A204.1 (cell line): ENCODE results near the gene CDH15.

Source experiments
- FAIRE-seq: peaks from 2 replicates; lab custom pipeline; 2012; peaks lifted over from hg19 to GRCh38; lab: Jason Lieb, UNC

CDH15 gene

DNA sequence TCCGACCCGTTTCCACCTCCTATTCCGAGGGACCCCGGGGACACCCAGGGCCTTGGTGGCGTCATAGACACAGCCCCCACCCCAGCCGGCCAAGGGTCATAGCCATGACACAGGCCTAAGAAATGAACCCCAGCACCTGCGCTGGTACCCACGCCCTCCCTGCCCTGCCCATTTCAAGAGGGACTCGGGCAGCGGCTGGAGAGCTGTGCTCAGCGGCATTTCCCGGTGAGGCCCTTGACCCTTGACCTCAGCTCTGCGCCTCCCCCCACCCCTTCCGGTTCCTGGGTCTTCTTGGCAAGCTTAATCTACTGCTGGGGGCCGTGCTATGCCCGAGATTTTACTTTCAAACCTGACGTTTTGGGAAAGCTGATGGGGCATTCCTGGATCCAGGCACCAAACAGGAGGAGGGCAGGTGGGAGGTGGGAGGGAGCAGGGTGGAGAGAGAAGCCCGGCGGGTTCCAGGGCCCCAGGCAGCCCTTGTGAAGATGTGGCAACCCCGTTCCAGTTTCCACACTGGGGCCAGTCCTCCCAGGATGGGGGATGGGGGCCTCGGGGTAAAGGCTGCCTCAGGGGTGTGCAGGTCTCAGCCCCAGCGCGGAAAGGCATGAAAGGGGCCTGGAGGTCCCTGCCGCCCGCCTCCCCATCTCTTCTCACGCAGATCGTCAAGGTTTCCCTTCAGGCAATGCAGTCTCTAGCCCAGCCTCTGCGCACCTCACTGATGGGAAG is 28.7 kb downstream of the CDH15 start, which contains the start of gene SLC22A31:
Gene SLC22A31 (minus strand): TSS at position 414 of the 726 bp plus-strand sequence. CDS start 36 bp downstream, at position 378.
- FAIRE-seq, result no peak

- FAIRE-seq, result no peak
These were observed 29.4 kb downstream of the CDH15 start for GRCh38 chr16:89200850-89201411.

- no peak for FAIRE-seq
These were observed 30.2 kb downstream of the CDH15 start for GRCh38 chr16:89201439-89202377.

- no peak for FAIRE-seq
These were observed 31.1 kb downstream of the CDH15 start for GRCh38 chr16:89202422-89203215.

- FAIRE-seq, result no peak
These were observed 36.4 kb downstream of the CDH15 start for GRCh38 chr16:89207993-89208392.

GRCh38 chr16:89209522-89210044 is 38.0 kb downstream of the CDH15 start:
- FAIRE-seq, result no peak

GRCh38 chr16:89210165-89210903 is 38.8 kb downstream of the CDH15 start:
- no peak for FAIRE-seq

DNA sequence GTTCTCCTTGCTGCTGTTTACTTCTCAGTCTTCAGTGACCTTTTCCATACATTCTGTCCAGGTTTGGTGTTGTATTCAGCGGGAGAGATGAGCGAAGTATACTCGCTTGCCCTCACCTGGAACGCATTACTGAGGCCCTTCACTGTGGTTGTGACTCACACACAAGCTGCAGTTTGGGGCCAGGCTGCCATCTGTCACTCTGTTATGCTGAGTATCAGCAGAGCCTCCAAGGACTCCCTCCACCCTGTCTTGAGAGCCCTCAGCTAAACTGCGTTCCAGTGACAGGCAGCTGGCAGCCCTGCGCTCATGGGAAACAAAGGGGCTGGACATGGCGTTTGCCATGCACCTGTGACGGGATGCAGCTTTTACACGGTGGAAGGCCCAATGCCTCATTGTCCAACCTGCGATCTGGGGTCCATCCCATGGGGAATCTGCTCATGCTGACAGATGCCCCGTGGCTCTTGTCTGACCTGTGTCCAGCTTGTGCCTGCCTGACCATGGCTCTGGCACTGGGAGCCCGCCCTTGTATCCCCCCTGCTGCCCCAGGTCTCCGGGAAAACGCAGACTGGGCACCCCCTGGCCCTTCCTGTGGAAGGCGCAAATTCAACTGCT is 39.5 kb downstream of the CDH15 start:
- no peak for FAIRE-seq

DNA sequence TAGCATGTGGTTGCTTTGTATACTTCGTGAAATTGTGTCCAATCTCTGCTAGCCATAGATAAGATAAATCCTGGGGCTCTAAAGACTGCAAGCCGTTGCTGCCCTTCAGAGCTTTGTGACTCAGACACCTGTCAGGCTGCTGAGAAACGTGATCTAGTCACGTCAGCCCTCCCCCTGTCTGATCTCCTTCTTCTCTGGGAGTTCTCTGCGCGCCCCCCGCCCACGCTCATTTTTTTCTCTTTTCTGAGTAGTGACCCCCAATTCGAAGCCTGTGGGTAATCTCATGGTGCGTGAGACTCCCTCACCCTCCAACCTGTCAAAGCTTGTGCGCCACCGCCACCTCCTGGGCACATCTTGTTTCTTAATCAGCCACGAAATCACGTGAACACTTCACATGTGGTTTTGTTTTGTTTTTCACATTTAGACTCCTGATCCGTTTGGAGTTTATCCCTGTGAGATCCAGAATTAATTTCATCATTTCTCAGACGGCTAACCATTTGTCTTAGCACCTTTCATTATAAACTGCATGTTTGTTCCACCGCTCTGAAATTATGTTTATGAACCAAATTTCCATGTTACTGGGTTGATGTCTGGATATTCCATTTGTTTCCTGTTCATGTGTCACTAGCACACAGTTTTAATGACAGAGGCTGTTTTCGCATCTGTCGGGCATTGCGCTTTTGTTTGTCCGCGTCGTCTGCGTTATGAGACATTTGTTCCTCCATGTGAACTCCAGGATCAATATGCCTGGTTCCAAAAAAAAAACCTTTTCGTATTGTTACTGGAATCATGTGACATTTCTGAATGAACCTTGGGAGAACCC is 45.0 kb downstream of the CDH15 start:
- no peak for FAIRE-seq

- no peak for FAIRE-seq
These were observed 45.5 kb downstream of the CDH15 start for GRCh38 chr16:89217138-89217387.

GRCh38 chr16:89217388-89218191 is 46.0 kb downstream of the CDH15 start, which contains the start of gene ZNF778:
Gene ZNF778, plus strand, starts transcription at chr16:89217703. Its CDS starts 3,425 bp downstream, at chr16:89221128.
- no peak for FAIRE-seq

GRCh38 chr16:89219365-89219764 is 47.8 kb downstream of the CDH15 start:
- FAIRE-seq, result no peak

DNA sequence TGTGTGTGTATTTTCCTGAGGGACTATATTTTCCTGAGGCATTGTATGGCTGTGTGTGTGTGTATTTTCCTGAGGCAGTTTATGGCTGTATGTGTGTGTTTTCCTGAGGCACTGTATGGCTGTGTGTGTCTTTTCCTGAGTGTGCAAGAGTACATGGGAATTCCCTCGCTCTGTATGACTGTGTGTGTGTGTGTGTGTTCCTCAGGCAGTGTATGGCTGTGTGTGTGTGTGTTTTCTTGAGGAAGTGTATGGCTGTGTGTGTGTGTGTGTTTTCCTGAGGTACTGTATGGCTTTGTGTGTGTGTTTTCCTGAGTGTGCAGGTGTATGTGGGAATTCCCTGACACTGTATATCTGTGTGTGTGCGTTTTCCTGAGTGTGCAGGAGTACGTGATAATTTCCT is 50.1 kb downstream of the CDH15 start:
- FAIRE-seq, result no peak

GRCh38 chr16:89222931-89223330 is 51.4 kb downstream of the CDH15 start:
- FAIRE-seq, result no peak

GRCh38 chr16:89224665-89225064 is 53.1 kb downstream of the CDH15 start:
- FAIRE-seq, result no peak

DNA sequence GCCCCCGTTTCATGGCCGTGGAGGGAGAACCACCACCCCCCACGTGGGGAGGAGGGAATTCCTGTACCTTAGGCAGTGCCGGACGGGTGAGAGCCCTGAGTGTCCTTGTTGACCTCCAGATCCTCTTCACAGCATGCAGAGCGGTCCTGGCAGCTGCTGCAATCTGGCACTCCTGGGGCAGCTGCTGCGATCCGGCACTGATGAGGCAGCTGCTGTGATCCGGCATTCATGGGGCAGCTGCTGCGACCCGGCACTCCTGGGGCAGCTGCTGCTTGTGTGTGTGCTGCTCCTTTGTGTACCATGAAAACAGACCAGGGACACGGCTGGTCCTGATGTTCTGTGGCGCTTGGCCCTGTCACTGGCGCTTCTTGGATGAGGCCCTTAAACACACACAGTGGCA is 58.7 kb downstream of the CDH15 start:
- no peak for FAIRE-seq

- no peak for FAIRE-seq
These were observed 60.6 kb downstream of the CDH15 start for GRCh38 chr16:89232107-89232506.

- no peak for FAIRE-seq
These were observed 62.3 kb downstream of the CDH15 start for GRCh38 chr16:89233678-89234490.
